ENCODE data around the gene PDS5B.
A peak's percentile ranks its signal among the peaks of the same experiment; 100 is the strongest.

The PDS5B gene

DNA sequence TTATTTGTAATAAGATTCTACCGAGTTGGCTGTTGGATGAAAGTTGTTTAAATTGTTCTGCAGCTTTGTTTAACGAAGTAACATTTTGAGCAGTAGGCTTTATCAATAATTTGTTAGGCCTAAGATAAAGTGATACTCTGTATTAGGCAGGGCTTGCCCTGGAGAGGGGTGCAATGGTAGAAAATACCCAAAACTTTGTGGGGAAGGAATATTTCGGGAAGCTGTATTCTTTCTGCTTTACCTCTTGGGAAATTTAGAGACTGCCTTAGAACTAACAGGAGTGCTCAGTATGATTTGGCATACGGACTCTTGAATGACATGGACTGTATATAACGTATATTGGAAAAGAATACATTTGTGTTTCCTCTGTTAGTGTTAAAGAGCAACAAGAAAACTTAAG lies 2.5 kb downstream of the PDS5B start:
- DNase-seq: no peak

DNA sequence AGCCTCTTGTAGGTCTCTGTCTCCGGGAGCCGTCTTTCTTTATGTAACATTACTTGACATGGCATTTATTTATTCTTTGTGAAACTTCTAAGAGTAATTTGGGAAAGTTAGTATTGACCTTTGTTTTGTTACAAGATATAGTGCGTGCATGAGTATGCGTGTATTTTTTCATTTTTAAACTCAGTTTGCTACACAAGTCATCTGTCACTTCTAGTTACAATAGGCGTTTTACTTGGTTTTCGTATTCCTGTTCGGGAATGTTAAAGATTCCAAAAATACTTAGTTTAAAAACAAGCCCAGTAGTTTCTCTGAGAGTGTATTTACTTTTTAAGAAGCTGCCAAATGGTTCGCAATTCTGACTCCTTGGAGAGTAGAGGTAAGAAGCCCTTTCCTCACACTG lies 3.2 kb downstream of the PDS5B start:
- DNase-seq: no peak

DNA sequence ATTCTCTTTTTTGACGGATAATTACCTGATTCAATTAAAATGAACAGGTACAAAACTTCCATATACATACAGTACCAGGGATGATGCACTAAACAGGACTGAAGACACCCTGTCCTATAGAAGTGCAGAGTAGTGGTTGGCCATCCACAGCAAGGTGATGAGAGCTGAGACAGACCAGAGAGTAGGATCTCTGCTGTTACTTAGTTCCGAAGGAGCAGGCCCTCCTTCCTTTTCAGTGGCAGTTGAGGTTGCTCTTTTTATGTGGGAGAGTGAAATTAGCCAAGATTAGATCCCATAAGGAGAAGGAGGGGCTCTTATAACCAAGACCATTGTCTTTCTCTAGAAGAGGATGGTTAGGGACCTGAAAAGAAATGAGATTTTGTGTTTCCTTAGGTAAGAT lies 4.0 kb downstream of the PDS5B start:
- DNase-seq: no peak

- DNase-seq: no peak
Observed at GRCh38 chr13:32592082-32592481, 5.8 kb downstream of the PDS5B start.

GRCh38 chr13:32594157-32594738 lies 8.0 kb downstream of the PDS5B start:
- no peak for DNase-seq

DNA sequence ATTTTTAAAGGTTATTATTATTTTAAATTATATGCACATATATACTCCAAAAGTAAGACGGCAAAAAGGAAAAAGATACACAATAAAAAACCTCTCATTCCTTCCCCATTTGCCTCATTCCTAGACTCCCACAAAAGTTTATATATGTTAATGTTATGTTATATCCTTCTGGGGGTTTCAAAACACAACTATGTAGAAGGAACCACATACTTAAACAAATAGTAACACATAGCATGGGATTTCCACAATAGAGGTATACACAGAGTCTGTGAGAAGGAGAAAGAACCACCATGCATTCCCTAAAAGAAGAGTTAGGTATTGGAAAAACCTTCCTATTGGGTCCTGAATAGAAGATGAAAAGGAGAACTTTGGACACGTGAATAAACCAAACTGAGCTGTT lies 9.1 kb downstream of the PDS5B start:
- no peak for DNase-seq

- no peak for DNase-seq
Observed at GRCh38 chr13:32600890-32601289, 14.6 kb downstream of the PDS5B start.

- DNase-seq: no peak
Observed at GRCh38 chr13:32609428-32609827, 23.2 kb downstream of the PDS5B start.

DNA sequence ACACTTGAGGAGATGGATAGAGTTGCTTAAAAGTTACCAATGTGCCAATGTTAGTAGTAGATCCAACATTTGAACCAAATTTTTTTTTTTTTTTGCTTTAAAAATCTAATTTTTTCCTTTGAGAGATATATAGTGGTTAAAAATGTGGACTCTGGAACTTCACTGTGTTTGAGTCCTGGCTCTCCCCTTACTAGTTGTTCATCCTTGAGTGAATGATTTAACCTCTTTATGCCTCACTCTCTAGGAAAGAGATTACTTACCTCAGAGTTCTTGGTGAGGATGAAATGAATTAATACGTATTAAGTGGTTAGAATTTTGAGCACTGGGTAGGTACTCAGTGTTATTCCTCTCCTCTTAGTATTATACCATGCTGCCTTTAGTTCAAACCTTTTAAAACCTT lies 24.3 kb downstream of the PDS5B start:
- DNase-seq: no peak

GRCh38 chr13:32610977-32611376 lies 24.7 kb downstream of the PDS5B start:
- DNase-seq: no peak

DNA sequence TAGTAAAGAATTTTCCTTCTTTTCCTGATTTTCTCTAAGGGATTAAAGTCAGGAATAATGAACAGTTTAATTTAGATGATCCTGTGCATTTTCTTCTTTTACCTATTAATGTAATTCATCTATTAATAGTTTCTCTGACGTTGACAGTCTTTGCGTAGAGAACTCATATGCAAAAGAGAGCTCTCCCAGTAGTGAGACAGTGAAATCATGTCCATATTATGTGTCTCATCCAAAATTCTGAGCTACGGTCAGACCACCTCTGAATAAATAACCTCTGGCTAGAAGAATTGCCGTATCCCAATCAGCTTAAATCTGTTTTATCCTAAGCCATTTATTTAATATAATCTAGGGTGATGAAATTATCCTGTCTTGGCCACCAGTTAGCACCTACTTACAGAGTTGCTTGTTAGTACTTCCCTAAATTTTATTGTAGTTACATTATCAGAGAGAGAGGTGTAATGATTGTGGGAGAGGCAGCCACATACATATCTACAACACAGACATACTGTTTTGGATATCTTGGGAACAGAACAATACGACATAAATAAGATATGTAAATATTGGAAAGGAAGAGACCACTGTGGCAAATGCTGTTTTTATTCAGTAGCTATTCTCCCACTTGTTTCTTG lies 30.7 kb downstream of the PDS5B start:
- DNase-seq: no peak

DNA sequence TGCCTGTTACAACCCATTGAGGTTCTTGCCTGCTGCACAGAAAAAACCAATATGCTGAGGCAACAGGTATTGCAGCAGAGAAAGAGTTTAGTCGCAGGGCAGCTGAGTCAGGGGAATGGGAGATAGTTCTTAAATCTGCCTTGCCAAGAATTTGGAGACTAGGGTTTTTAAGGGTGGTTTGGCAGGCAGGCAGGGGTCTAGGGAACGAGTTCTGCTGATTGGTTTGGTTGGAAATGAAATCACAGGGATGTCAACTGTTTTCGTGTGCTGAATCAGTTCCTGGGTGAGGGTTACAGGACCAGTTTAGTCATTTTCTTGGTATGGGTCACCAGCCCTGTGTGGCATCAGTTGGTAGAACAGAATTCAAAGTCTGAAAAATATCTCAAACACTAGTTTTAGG lies 36.6 kb downstream of the PDS5B start:
- DNase-seq: no peak

- DNase-seq: no peak
Observed at GRCh38 chr13:32624441-32624840, 38.2 kb downstream of the PDS5B start.

DNA sequence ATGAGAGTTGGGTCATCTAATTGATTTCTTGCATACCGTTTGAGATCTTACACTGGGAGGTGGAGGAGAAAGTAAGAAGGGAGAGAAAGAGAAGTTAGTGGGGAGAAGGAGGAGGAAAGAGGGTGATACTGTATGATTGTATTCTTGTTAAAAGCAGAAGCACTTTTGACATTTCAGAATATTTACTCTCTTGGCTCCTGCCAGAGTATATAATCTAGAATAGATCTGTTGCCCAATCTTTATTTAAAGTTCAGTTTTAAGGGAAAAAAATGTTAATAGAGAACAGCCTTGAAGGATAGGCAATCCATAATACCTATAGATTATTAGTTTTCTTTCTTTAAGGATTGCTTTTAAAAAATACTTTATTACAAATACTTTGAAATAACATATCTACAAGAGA lies 41.5 kb downstream of the PDS5B start:
- no peak for DNase-seq

- no peak for DNase-seq
Observed at GRCh38 chr13:32629313-32629712, 43.1 kb downstream of the PDS5B start.

- DNase-seq: no peak
Observed at GRCh38 chr13:32629866-32630265, 43.6 kb downstream of the PDS5B start.

DNA sequence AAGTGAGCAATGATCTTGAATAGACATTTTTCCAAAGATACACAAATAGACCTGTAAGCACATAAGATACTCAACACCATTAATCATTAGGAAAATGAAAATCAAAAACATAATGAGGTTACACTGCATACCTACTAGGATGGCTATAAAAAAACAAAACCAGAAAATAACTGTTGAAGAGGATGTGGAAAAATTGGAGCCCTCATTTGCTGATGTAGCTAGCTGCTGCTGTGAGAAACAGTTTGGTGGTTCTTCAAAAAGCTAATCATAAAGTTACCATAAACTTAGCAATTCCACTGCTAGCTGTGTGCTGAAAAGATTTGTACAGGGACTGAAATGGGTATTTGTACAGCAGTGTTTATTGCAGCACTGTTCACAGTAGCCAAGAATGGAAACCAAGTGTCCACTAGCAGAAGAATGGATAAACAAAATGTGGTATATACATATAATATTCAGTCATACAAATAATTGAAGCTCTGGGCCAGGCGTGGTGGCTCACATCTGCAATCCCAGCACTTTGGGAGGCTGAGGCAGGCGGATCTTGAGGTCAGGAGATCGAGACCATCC lies 46.2 kb downstream of the PDS5B start:
- DNase-seq: no peak

DNA sequence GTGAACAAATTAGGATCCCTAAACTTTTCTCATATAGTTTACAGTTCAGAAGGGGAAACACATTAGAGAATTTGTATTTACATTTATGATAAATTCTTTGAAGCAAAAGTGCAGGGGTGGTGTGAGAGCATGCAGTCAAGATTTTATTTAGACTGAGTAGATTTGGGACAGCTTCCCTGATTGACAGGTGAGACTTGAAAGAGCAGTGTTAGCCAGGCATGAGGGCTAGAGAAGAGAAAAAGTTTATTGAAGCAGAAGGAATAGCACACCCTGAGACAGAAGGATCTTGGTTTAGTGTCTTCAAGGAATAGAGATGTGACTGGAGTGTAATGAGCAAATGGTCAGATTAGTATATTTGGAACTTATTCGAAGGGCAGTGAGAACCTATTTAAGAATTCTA lies 50.5 kb downstream of the PDS5B start:
- DNase-seq: no peak

DNA sequence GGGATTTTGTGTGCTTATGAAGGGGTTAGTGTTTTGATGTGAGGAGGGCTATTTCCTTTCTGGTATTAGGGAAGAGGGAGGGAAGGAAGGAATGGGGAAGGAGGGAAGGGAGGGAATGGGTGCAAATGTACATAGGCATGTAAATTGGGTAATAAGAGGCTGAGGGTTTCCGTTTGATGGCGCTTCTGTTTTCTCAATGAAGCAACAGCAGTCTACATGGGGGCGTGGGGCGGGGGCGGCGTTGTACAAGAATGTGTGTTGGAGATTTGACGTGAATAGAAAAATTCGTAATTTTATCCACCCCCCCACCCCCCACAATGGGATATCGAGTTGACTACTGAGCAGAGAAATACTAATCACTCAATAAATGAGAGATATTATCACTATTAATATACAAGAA lies 52.5 kb downstream of the PDS5B start:
- no peak for DNase-seq

DNA sequence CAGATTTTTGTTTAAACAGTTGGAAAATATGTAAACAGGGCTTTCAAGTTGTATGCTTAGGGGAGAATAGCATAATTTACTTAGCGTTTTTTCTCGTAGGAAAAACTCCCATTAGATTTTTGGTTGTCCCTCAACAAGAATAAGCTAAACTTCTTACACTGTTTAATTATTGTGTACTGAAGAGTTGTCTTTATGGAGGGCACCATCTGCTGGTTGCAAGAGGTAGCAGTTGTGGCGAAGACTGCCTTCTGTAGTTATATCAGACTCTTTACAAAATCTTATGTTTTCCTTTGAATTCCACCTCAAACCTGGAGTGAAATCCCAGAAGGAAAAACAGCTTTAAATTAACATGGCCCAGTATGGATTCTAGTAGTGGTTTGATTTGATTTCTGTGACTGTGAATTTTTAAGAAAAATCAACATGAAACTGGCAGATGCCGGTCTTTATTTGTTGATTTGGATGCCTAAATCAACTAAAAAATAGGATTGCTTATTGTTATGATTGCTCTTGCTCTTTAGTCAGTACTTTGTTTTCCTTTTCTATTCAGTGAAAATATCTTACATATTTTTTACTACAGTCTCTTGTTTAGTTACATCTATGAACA lies 53.4 kb downstream of the PDS5B start:
- DNase-seq: peak; percentile 49

- DNase-seq: no peak
Observed at GRCh38 chr13:32642316-32642715, 56.1 kb downstream of the PDS5B start.

DNA sequence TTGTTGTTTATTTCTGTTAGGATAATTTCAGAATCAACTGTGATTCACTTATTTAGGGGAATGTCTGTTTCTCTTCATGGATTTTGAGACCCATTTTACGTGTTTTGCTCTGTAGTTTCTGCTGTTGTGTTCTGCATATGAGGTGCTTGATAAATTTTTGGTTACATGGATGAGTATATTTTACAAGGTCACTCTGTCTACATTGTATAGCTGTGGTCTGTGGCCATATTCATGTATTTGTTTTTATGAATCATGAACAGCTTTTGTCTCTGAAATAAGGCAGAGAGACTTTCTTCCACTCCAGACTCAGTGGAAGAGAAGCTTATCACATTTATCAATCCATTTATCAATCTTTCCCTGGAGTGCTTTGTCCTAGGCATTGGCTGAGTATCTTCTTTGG lies 56.6 kb downstream of the PDS5B start:
- DNase-seq: no peak

DNA sequence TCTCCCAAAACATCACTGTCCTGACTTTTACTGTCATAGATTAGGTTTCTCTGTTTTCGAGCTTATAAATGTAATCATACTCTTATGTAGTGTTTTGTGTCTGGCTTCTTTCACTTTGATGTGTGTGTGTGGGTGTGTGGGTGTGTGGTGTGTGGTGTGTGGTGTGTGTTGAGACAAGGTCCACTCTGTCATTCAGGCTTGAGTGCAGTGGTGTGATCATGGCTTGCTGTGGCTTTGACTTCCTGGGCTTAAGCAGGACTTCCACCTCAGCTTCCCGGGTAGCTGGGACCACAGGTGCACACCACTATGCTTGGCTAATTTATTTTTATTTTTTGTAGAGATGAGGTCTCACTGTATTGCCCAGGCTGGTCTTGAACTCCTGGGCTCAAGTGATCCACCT lies 59.6 kb downstream of the PDS5B start:
- DNase-seq: no peak

- no peak for DNase-seq
Observed at GRCh38 chr13:32647926-32648325, 61.7 kb downstream of the PDS5B start.

Data from effector CD4-positive, alpha-beta T cell (primary cell).